Right lobe of liver (tissue), 5 donors: Measurements from ENCODE around the gene PRADC1. TPM values are rescaled to one million over a fixed set of nuclear protein-coding genes. Genes with fewer than 3 reads are reported as not detected.

Experiments used
- total RNA-seq, 6 experiments: library from RNA; depleted of rRNA in 2 of 6; stranded (reverse); fragments of >200 nt in 2 of 6; fragmentation: NEBNext Ultra II Directional in 3 of 6; extraction: Animal tissue kit (Norgen Biotek cat#: 25700) in 3 of 6; gene quantifications; one replicate each; pipeline versions ENCODE4 v1.1.0 to v1.2.4, GENCODE V29; 2016 to 2023
- donor health status: DM: no; HTN: no; CAD: no.
- donor health status: DM: no; HTN: no; CAD: no.
- donor health status: DM: no; HTN: yes; CAD: no.
- donor health status: DM: no; HTN: yes; CAD: no.

Gene PRADC1
- total RNA-seq, 6 experiments from 2014 or later = 17.8 to 26.1 (median 22.5) TPM

Other genes starting within 250 kb of the PRADC1 start
- gene SFXN5, start 161.5 kb downstream of the PRADC1 start, total RNA-seq = 10 to 100 TPM; 33.1 to 73.4 (median 56.6) TPM
- 10 to 100 TPM in 3 of 6 experiments, 1 to 10 TPM in 3; 4.5 to 12.7 (median 9.0) TPM for gene RAB11FIP5, start 120.3 kb downstream of the PRADC1 start, total RNA-seq
- not detected for gene NOTO, start 30.7 kb downstream of the PRADC1 start, total RNA-seq
- 10 to 100 TPM in 3 of 6 experiments, 1 to 10 TPM in 3; 5.3 to 12.2 (median 9.4) TPM for gene SMYD5, start 19.0 kb downstream of the PRADC1 start, total RNA-seq
- 100 to 1,000 TPM in 3 of 6 experiments, 10 to 100 TPM in 3; 83.5 to 131 (median 99.4) TPM for gene CCT7, start 1.1 kb upstream of the PRADC1 start, total RNA-seq
- gene FBXO41, start 51.2 kb upstream of the PRADC1 start, total RNA-seq = under 1 TPM; 0.13 to 0.65 (median 0.38) TPM
- not detected for gene EGR4, start 60.3 kb upstream of the PRADC1 start, total RNA-seq
- gene ALMS1, start 152.6 kb upstream of the PRADC1 start, total RNA-seq = 1 to 10 TPM; 5.0 to 9.3 (median 6.0) TPM